DND-41 (cell line): ENCODE results near the gene PMPCA.

ENCODE experiments used
- CTCF ChIP-seq: IDR thresholded peaks from 2 replicates; pipeline ENCODE4 v1.5.1; 2012; ENCODE audit warnings: borderline replicate concordance, low read length, moderate library complexity, mild to moderate bottlenecking; ENCODE audit not compliant: poor library complexity, severe bottlenecking; ENCODE audit errors: extremely low read depth
- EZH2 ChIP-seq: IDR thresholded peaks from 3 replicates; pipeline ENCODE4 v1.6.1; 2012; ENCODE audit warnings: borderline replicate concordance, low read depth, mild to moderate bottlenecking, moderate library complexity, low read length, inconsistent platforms; ENCODE audit not compliant: severe bottlenecking

DNA sequence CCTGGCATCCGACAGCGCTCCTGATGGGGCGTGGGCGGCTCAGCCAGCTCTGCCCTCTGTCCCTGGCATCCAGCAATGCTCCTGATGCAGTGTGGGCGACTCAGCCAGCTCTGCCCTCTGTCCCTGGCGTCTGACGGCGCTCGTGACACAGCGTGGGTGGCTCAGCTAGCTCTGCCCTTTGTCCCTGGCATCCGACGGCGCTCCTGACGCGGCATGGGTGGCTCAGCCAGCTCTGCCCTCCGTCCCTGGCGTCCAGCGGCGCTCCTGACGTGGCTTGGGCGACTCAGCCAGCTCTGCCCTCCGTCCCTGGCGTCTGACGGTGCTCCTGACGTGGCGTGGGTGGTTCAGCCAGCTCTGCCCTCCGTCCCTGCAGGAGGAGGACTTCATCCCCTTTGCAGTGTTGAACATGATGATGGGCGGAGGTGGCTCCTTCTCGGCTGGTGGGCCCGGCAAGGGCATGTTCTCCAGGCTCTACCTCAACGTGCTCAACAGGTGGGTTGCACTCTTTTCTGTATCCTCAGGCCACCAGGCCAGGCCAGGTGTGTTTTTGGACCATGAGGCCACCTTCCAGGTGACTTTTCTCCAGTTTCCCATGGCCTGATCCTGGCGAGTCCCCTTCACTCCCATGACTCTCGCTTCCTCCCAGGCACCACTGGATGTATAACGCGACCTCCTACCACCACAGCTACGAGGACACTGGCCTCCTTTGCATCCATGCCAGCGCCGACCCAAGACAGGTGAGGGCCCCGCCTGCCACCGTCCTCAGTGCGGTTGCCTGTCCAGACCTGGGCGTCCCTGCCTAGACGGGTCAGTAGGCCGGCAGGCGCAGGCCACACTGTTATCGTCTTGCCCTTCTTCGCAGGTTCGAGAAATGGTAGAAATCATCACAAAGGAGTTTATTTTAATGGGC is 8.0 kb downstream of the PMPCA start:
- TF ChIP-seq CTCF, result no peak
- TF ChIP-seq EZH2, result no peak
